T-helper 1 cell (primary cell): ENCODE data around the gene RNU1-4.
"Not testable (repeated sequence)": the region's sequence is repeated elsewhere in the genome, so short reads cannot be mapped to it uniquely, and the experiment has no call there.

Experiments
- DNase-seq, 5 donors: peaks; one replicate each; pipeline ENCODE4 v3.0.0-alpha.2; 2012 to 2020

RNU1-4 gene

DNA sequence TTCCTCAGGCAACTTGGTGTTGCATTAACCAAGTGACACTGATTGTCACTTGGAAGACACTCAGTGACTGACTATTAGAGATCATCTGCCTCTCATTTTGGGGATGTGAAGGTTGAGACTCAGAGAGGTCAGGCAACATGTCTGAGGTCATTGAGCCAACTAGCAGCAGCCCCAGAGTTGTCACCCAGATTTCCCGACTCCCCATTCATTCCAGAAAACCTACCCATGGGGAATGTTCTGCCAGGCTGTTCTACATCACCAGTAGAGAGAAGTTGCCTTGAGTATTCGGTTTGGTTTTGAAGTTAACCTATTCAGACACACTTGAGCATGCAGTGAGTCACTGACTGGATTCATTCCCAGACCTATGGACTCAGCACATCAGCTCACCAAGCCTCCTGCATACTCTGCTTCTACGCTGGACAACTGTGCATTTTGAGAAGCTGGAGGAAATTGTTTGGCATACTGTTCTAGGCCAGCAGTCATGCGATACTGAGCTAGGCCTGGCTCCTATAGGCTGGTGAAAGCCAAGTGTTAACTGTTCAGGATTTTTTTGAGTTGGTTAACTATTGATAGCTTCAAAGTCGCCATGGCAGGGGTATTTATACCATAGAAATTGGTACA, 29.9 kb downstream of the RNU1-4 start:
- not testable (repeated sequence) for DNase-seq

DNA sequence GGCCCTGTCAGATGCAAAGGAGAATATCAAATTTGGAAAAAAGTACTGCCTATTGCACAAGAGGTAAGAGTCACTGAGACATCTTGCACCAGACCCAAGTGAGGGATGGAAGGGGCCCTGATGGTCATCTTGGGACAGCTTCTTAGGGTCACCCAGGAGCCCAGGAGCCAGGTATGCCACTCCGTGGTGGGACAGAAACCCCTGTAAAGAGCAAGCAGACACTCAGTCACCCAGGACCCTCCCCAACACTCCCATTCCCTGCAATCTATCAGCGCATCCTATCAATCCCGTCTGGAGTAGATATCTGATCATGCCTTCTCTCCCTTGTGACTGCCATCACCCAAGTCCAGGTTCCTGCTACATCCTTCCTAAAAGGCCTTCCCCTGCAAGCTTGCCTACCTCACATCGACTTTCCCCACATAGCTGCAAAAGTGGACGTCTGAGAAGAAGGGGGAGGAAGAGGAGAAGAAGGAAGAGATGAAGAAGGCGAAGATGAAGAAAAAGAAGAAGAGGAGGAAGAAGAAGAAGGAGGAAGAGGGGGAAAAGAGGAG, 30.7 kb downstream of the RNU1-4 start:
- not testable (repeated sequence) for DNase-seq

DNA sequence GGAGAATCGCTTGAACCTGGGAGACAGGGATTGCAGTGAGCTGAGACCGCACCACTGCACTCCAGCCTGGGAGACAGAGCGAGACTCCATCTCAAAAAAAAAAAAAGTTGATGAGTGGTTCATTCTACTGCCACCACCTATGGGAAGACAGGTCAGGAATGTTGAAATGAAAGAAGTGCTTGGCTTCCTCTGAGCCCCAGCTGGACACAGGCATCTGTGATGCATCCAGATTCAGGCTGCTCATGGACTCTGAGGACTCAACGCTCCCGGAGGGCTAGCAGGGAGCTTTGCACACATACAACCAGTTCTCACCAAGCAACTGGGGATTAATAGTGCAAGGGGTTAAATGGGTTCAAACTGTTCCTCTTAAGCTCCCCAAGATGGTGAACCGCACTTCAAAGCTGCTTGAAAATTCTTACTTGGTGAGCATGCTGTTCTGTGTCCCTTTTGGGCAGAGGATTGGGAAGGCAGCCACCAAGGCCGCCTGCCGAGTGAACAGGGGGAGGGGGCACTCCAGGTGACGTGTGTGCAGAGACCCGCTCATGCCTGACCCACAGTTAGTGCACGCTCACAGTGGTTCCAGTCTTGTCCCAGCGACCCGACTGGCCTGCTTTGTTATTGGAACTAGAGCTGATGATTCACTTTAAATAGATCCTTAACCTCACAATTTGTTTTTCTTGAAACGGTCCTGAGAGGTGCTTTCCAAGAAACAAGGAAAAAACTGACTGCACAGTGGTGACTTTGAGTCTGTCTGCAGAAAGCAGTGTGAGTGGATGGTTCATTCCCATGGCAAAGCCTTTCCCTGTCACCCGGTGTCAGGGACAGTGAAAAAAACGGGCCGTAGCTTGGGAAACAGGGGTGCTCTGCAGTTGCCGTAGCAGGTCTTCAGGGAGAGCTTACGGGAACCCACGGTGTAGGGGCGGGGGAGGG, 32.2 kb downstream of the RNU1-4 start:
- not testable (repeated sequence) for DNase-seq

- DNase-seq: not testable (repeated sequence)
Observed at GRCh38 chr1:16773205-16773596, 32.9 kb downstream of the RNU1-4 start.

GRCh38 chr1:16773723-16774122, 33.4 kb downstream of the RNU1-4 start:
- not testable (repeated sequence) for DNase-seq

- DNase-seq: not testable (repeated sequence)
Observed at GRCh38 chr1:16774773-16775172, 34.5 kb downstream of the RNU1-4 start.

DNA sequence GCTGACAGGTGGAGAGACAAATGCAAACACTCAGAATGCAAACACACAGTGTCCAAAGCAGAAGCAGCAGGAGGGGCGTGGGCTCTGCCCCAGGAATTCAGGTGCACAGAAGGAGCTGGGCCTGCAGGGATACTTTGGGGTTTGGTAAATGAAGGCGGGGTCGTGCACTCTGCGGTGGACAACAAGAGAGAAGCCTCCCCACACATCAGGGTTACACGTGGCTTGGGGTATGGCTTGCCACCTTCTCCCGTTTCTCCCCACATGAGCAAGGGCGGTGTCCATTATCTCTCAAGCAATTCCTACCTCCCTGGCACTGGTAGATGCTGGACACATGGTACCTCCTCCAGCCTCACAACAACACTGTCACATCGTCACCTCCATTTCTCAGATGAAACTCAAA, 35.0 kb downstream of the RNU1-4 start:
- not testable (repeated sequence) for DNase-seq

DNA sequence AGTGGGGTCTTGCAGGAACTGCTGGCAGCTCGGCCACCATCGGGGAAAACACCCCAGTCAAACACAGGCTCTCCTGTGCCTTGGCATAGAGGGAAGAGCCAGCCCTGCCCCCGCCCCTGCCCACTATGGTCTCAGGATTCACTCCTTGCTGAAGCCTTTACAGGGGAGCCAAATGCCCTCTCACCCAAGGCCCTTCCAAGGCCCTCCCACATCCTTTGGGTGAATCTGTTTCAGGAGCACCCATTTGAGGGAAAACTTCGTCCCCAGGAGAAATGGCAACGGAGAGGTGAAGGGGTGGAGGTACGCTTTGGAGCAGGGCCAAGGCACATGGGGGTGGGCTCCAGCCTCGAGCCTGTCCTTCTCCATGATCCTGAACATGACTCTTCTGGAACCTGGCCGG, 35.9 kb downstream of the RNU1-4 start:
- not testable (repeated sequence) for DNase-seq

DNA sequence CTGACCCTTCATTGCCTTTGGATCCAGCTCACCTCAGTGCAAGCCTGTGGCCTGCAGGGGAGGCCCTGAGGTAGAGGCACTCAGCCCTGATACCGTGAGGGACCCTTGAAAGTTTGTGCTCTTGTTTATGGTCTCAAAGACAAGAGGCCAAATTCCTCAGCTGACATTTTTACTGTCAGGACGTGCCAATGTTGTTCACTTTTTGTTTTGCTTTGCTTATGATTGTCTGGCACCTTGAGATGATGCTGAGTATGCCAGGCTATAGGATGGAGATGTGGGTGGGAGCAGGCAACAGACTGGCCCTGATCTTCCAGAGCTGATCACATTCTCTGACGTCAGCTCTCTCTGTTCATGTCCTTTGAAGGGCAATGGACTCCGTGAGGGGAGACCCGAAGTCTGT, 36.5 kb downstream of the RNU1-4 start:
- DNase-seq: not testable (repeated sequence)

DNA sequence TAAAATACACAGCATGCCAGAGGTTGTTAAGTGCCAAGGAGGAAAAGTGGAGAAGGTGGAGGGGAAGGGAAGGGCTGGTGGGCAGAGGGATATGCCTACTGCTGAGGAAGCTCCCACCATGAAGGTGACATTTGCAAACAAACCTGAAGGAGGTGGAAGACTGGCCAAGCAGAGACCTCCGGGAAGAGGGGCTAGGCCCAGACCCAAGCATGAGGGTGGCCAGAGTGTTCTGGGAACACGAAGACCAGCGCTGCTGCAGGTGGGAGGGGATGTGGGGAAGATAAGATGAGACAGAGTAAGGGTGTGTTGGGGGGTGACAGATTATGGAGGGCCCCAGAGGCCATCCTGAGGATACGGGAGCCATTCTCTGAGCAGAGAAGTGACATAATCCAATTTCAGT, 37.5 kb downstream of the RNU1-4 start:
- not testable (repeated sequence) for DNase-seq

GRCh38 chr1:16779525-16779924, 39.2 kb downstream of the RNU1-4 start:
- DNase-seq: not testable (repeated sequence)

DNA sequence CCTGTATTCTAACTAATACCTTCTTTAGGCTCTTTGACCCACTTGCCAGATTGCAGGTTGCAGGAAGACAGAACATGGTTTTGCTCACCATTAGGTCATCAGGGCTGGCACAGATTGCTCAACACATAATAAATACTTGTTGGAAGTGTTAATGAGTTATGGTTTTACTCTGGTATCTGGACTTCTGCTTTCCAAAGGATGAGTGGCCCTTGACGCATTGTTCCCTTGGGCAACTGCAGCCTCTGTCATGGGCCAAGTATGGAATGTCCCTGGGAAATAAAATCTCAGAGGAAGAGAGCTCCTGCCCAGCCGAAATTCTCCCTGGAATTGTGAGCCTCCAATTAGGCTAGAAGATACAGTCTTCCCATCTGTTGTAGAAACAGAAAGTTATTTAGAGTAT, 40.7 kb downstream of the RNU1-4 start:
- not testable (repeated sequence) for DNase-seq

- DNase-seq: not testable (repeated sequence)
Observed at GRCh38 chr1:16781625-16782024, 41.3 kb downstream of the RNU1-4 start.

GRCh38 chr1:16784955-16785354, 44.6 kb downstream of the RNU1-4 start:
- not testable (repeated sequence) for DNase-seq

DNA sequence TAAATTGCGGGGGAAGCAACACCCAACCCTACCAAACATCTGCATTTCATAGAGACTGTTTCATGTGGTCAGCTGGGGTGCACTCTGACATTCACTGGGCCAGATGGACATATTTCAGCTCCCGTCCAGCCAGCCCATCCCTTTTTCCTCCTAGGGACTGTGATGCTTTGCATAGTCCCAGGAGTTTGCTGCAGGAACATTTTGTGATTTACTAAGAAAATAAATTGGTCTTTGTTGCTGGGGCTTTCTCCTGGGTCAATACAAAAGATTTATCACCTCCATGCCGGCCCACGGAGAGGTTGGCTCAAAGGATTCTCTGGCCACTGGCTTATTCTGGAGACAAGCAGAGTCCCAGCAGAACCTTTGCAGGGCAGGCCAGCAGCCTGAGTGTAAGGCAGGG, 46.0 kb downstream of the RNU1-4 start:
- not testable (repeated sequence) for DNase-seq

DNA sequence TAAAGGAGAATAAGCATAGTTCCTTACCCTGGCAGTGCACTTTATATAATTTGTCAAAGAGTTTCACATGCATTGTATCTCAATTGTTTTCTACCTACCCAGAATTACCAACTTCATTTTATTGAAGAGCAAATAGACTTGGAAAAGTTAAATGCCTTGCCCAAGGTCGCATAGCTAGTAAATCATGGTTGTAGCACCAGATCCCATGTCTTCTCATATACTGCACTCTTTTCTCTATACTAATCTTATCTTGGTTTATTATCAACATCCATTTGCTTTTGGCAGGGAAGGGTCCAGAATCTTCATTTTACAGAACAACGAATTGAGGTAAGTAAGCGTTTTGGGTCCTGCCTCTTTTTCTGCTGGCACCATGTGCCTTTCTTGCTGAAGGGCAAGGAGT, 46.9 kb downstream of the RNU1-4 start:
- not testable (repeated sequence) for DNase-seq

DNA sequence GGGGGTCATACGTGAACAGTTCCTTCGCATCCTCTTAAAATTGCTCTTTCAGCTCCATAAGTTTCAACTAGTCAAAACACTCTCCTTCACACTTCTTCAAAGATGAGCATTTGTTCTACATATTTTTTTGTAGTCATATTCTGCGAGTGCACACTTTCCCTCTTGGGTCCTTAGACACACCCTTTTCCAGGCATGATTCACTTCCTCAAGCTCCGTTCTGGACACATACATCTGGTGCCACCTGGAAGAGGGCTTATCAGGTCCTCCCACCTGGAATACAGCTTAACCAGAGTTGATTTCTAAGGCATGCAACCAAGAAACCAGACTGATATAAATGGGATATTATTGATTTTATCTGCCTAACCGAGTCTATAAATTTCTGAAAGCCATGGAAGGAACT, 47.4 kb downstream of the RNU1-4 start:
- DNase-seq: not testable (repeated sequence)
